ENCODE results near the gene SMPDL3B. TPM values are rescaled to one million over a fixed set of nuclear protein-coding genes. Genes with fewer than 3 reads are reported as not detected.

Gene SMPDL3B
- total and polyA plus RNA-seq, 2 of the 4 experiments (the other 2 are of a cell fraction), result not detected

DNA sequence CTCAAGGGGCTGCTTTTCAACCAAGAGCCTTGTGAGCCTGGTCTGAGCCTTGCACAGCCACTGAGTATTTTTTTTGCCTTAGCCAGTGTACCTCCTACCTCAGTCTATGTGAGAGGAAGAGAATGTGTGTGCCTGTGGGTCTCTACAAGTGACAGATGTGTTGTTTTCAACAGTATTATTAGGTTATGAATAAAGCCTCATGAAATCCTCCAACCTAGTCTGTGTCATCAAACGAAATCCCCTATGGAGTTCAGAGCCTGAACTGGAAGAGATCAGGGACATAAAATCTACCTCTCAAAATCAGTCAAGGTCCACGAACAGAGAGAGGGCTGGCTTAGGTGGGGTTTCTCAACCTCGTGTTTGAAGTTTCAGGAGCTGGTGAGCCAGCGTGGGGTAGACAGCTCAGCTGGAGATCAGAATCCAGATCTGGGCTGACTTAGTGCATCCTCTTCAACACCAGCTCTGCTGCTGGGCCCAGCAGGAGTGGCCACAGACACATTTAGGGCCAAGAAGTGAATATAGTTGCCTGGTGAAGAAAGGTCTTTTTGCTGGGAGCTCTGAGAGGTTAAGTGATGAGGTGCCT, 33.2 kb downstream of the SMPDL3B start:
- in situ Hi-C loops (cut with MboI; ENCODE audit: low sequenced_read_pairs) (no loop called here), intact Hi-C loops (cut with micrococcal nuclease) (no loop called here), dilution Hi-C loops (cut with HindIII; ENCODE audit: low sequenced_read_pairs, unreplicated experiment) (no loop called here)
- H3K79me1 ChIP-seq (ENCODE audit: low read depth in 1 of 2, low read length in 2 of 2), result peaks cover 4 to 32% of the 10 kb centered on the region in 2 experiments; a peak in 3 of 4 replicates
- ATAC-seq (ENCODE audit: low read depth) (no peak), DNase-seq (no peak)
- BruUV-seq (replicated peaks), result no TSS peak
- no peaks in the 10 kb centered on the region for H4K20me1 ChIP-seq (ENCODE audit: insufficient read depth, low read length)
- no peak overlapping the region for H2AFZ ChIP-seq (replicated peaks; ENCODE audit: low read length, poor library complexity)
- peaks cover 22% of the 10 kb centered on the region for H3K9me1 ChIP-seq (ENCODE audit: insufficient read depth, low read length)
- H3K4ac ChIP-seq (ENCODE audit: low read depth, low read length), result peak overlapping the region; percentile 83
- peak overlapping the region; percentile 60 to 70; a peak in 3 of 4 replicates for H4K8ac ChIP-seq (ENCODE audit: low read depth in 2 of 2, low read length in 2 of 2)
- peak overlapping the region; percentile 44; the same call in 1 of the 2 replicates for H3K23ac ChIP-seq (ENCODE audit: low read depth, low read length)
- H2AK9ac ChIP-seq (replicated peaks; ENCODE audit: low read depth, low read length, poor library complexity), result no peak overlapping the region
- peak overlapping the region; percentile 6 for H3K14ac ChIP-seq (replicated peaks; ENCODE audit: low read depth, low read length)
- H3K4me1 ChIP-seq (ENCODE audit: control insufficient read depth, insufficient read depth, low read length), result peaks cover 17% of the 10 kb centered on the region
- no peak overlapping the region for H3K4me2 ChIP-seq (ENCODE audit: low read depth, low read length)
- H2BK20ac ChIP-seq (ENCODE audit: low read depth, low read length), result peak overlapping the region; percentile 54
- ChIA-PET CTCF (no interaction called here), POLR2A (ENCODE audit: unreplicated experiment) (interaction anchor here (0.7 kb wide), 1 partner anchor 12 kb away, joined by 4 read pairs; no protein-coding TSS in a partner anchor)
- peak overlapping the region; percentile 21; the same call in 2 of the 3 replicates for H2BK15ac ChIP-seq (ENCODE audit: low read depth, low read length)
- no peak overlapping the region for H3K56ac ChIP-seq (ENCODE audit: extremely low read depth, insufficient read depth, low read length)
- TF ChIP-seq, protein P1, sequence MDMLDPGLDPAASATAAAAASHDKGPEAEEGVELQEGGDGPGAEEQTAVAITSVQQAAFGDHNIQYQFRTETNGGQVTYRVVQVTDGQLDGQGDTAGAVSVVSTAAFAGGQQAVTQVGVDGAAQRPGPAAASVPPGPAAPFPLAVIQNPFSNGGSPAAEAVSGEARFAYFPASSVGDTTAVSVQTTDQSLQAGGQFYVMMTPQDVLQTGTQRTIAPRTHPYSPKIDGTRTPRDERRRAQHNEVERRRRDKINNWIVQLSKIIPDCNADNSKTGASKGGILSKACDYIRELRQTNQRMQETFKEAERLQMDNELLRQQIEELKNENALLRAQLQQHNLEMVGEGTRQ (IDR thresholded peaks at IDR 0.05; ENCODE audit: low read depth, low read length), result no peak
- TF ChIP-seq SMC3 (IDR thresholded peaks at IDR 0.05; ENCODE audit: low read depth, low read length) (no peak), RFX5 (IDR thresholded peaks at IDR 0.05; ENCODE audit: low read depth, low read length) (no peak), POLR2A (IDR thresholded peaks at IDR 0.05; ENCODE audit: low read depth, low read length) (no peak), MXI1 (IDR thresholded peaks at IDR 0.05; ENCODE audit: borderline replicate concordance, low read depth, low read length) (no peak), BHLHE40 (IDR thresholded peaks at IDR 0.05; ENCODE audit: low read depth, low read length) (no peak), RCOR1 (IDR thresholded peaks at IDR 0.05; ENCODE audit: insufficient replicate concordance, low read length) (no peak), RAD21 (IDR thresholded peaks at IDR 0.05; ENCODE audit: low read length) (no peak), CHD1 (IDR thresholded peaks at IDR 0.05; ENCODE audit: low read depth, low read length) (no peak), MAFK (IDR thresholded peaks at IDR 0.05; ENCODE audit: low read depth, low read length) (no peak)
- TF ChIP-seq, protein P2, sequence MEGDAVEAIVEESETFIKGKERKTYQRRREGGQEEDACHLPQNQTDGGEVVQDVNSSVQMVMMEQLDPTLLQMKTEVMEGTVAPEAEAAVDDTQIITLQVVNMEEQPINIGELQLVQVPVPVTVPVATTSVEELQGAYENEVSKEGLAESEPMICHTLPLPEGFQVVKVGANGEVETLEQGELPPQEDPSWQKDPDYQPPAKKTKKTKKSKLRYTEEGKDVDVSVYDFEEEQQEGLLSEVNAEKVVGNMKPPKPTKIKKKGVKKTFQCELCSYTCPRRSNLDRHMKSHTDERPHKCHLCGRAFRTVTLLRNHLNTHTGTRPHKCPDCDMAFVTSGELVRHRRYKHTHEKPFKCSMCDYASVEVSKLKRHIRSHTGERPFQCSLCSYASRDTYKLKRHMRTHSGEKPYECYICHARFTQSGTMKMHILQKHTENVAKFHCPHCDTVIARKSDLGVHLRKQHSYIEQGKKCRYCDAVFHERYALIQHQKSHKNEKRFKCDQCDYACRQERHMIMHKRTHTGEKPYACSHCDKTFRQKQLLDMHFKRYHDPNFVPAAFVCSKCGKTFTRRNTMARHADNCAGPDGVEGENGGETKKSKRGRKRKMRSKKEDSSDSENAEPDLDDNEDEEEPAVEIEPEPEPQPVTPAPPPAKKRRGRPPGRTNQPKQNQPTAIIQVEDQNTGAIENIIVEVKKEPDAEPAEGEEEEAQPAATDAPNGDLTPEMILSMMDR (conservative IDR thresholded peaks at IDR 0.05; ENCODE audit: low read depth, low read length), result no peak
- peak overlapping the region; percentile 43 for H2BK120ac ChIP-seq (ENCODE audit: low read depth, low read length)
- H3K36me3 ChIP-seq (ENCODE audit: control insufficient read depth, insufficient read depth, low read length), result peaks cover 32% of the 10 kb centered on the region; the same call in 1 of the 2 replicates
- peak overlapping the region; percentile 23; the same call in 1 of the 2 replicates for H4K5ac ChIP-seq (ENCODE audit: low read depth, low read length)
- H2AK5ac ChIP-seq (ENCODE audit: low read depth, low read length), result peak overlapping the region; percentile 68; the same call in 1 of the 2 replicates
- H3K18ac ChIP-seq (ENCODE audit: low read depth, low read length), result peak overlapping the region; percentile 5; the same call in 1 of the 2 replicates
- H4K91ac ChIP-seq (ENCODE audit: insufficient read depth, low read depth, low read length), result peak overlapping the region; percentile 71
- H3K9me3 ChIP-seq (ENCODE audit: control insufficient read depth, insufficient read depth, low read length), result no peaks in the 10 kb centered on the region
- 95% methylated on average over 4 of the region's 4 CpGs; no CpG with 5 or more reads in 1 of the 2 experiments for WGBS, 2 experiments (ENCODE audit: extremely low coverage in 2 of 2, insufficient read length in 1 of 2)
- H3K4me3 ChIP-seq (ENCODE audit: insufficient read depth, low read depth, low read length), result no peak overlapping the region
- peak overlapping the region; percentile 72 for H2BK5ac ChIP-seq (ENCODE audit: low read depth, low read length, poor library complexity, severe bottlenecking)
- no peak overlapping the region for H3K9ac ChIP-seq (ENCODE audit: low read depth, low read length)
- H3K27ac ChIP-seq (ENCODE audit: insufficient read depth, low read length), result peak overlapping the region; percentile 33
- H3K27me3 ChIP-seq (ENCODE audit: control insufficient read depth, insufficient read depth, low read length), result no peaks in the 10 kb centered on the region

All from IMR-90 (cell line).